HG02870 (cell line): ENCODE results near the gene HINT2.

Experiments
- ATAC-seq: cut with Tn5 transposase; IDR thresholded peaks from one replicate; pipeline ENCODE4 v1.9.1; 2021; ENCODE audit warnings: mild to moderate bottlenecking, moderate library complexity; ENCODE audit not compliant: unreplicated experiment

HINT2 gene

DNA sequence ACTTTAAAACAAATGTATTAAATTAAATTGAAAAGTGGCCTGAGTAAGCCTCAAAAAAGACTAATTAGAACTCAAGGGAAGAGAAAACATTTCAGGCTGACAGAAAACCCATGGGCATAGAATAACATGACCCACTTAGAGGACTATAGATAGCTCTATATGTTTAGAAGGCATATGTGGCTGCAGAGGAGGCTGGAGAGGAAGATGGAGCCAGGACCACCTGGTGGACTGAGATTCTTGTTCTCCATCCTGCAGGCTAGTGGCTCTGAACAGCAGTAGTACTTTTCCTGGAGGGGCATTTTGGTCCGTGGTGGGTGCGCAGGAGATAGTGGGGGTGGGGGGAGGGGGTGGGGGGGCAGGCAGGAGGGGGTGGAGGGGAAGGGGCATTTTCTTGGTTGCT, 33.8 kb downstream of the HINT2 start:
- ATAC-seq: no peak

- ATAC-seq: no peak
Observed at GRCh38 chr9:35778496-35778895, 36.3 kb downstream of the HINT2 start.

DNA sequence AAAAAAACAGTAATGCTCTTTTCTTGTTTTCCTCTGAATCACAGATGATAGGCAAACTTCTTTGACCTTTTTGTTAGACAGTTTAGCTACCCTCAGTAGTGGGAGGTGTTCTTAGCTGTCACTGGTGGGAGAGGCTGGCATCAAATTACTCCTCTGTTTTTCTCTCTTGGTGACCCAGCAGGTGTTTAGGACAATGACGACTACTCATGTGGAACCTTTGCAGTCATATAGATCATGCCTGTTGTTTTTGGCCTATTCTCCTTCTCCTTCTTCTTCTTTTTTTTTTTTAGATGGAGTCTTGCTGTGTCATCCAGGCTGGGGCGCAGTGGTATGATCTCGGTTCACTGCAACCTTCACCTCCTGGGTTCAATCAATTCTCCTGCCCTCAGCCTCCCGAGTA, 38.8 kb downstream of the HINT2 start:
- no peak for ATAC-seq

GRCh38 chr9:35774907-35775635, 39.8 kb downstream of the HINT2 start:
- ATAC-seq: no peak

DNA sequence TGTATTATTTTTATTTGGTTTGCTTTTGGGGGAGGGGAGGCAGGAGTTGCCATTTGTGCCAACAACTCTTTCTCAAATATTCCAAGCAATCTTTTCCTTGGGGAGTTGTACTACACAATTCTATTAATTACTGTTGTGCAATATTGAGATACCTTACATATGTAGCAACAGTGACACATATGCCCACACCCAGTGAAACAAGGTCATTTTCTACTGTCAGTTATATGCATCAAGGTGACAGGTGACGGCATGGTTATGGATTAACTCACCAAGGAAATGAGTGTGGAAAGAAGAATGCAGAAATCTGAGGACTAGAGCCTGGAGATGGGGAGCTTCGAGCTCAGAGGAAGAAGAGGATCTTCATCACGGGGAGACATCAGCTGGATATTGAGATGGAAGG, 42.9 kb downstream of the HINT2 start:
- no peak for ATAC-seq

- no peak for ATAC-seq
Observed at GRCh38 chr9:35771534-35771933, 43.3 kb downstream of the HINT2 start.

DNA sequence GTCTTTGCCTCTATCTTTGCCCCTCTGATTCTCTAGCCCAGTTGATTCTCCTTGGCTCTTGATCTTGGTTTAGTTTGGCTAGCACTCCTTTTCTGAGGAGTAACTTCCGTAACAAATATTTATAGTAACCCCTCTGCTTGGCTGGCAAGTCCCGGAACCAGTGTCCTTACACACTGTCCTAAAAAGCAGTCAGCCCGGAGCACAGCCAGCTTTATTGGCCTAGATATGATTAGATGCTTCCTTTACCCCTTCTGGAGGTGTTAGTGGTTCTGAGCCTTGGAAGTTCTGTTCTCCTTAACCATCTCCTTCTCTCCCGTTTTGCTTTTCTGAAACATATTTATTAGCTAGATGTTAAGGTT, 43.8 kb downstream of the HINT2 start:
- ATAC-seq: no peak

- no peak for ATAC-seq
Observed at GRCh38 chr9:35769763-35770162, 45.1 kb downstream of the HINT2 start.

GRCh38 chr9:35767458-35767857, 47.4 kb downstream of the HINT2 start:
- no peak for ATAC-seq

- no peak for ATAC-seq
Observed at GRCh38 chr9:35766997-35767396, 47.8 kb downstream of the HINT2 start.

GRCh38 chr9:35763803-35764202, 51.0 kb downstream of the HINT2 start:
- no peak for ATAC-seq

GRCh38 chr9:35763181-35763580, 51.7 kb downstream of the HINT2 start:
- no peak for ATAC-seq
